ENCODE results near the gene POR. TPM values are rescaled to one million over a fixed set of nuclear protein-coding genes. Genes with fewer than 3 reads are reported as not detected.

The POR gene
- total RNA-seq, 1 experiment from 2014 or later = 168 TPM

DNA sequence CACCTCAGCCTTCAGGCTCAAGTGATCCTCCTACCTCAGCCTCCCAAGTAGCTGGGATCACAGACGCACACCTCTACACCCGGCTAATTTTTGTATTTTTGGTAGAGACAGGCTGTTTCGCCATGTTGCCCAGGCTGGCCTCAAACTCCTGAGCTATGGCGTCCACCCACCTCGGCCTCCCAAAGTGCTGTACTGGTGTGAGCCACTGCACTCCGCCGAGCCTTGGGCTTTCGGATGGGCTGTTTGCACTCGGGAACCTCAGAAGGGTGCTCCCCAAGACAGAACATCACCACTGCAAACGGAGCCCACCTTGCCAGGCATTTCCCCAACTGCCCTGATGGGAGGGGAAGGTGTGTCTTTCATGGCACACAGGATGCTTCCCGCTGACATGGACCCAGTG, 52.1 kb downstream of the POR start:
- H3K27ac ChIP-seq (ENCODE audit: low read length) = no peak overlapping the region
- no peaks in the 10 kb centered on the region for H3K27me3 ChIP-seq (ENCODE audit: control insufficient read depth, insufficient read depth, low read length)
- H3K4me3 ChIP-seq (ENCODE audit: low read depth in 2 of 2, low read length in 2 of 2) = no peak overlapping the region
- DNase-seq (ENCODE audit: low read depth, low spot score) (no peak), ATAC-seq (no peak)
- no TSS peak for BruUV-seq (replicated peaks)
- no peaks in the 10 kb centered on the region for H3K36me3 ChIP-seq (ENCODE audit: control insufficient read depth, insufficient read depth, low read length)
- intact Hi-C loops (cut with micrococcal nuclease; ENCODE audit: unreplicated experiment) = no loop called here
- CTCF ChIA-PET = no interaction called here
- in situ Hi-C loops (cut with HindIII; ENCODE audit: low pct_unique_long_range_greater_than_20kb, low sequenced_read_pairs) = no loop called here
- no peaks in the 10 kb centered on the region for H3K4me1 ChIP-seq (ENCODE audit: control insufficient read depth, insufficient read depth, low read length)
- TF ChIP-seq TCF7L2 (IDR thresholded peaks at IDR 0.05; ENCODE audit: low read depth, low read length) (no peak), SIN3A (IDR thresholded peaks at IDR 0.05; ENCODE audit: borderline replicate concordance, insufficient read depth, low read depth, low read length) (no peak), POLR2AphosphoS5 (IDR thresholded peaks at IDR 0.05; ENCODE audit: low read depth, low read length) (no peak)
- TF ChIP-seq, protein P1, sequence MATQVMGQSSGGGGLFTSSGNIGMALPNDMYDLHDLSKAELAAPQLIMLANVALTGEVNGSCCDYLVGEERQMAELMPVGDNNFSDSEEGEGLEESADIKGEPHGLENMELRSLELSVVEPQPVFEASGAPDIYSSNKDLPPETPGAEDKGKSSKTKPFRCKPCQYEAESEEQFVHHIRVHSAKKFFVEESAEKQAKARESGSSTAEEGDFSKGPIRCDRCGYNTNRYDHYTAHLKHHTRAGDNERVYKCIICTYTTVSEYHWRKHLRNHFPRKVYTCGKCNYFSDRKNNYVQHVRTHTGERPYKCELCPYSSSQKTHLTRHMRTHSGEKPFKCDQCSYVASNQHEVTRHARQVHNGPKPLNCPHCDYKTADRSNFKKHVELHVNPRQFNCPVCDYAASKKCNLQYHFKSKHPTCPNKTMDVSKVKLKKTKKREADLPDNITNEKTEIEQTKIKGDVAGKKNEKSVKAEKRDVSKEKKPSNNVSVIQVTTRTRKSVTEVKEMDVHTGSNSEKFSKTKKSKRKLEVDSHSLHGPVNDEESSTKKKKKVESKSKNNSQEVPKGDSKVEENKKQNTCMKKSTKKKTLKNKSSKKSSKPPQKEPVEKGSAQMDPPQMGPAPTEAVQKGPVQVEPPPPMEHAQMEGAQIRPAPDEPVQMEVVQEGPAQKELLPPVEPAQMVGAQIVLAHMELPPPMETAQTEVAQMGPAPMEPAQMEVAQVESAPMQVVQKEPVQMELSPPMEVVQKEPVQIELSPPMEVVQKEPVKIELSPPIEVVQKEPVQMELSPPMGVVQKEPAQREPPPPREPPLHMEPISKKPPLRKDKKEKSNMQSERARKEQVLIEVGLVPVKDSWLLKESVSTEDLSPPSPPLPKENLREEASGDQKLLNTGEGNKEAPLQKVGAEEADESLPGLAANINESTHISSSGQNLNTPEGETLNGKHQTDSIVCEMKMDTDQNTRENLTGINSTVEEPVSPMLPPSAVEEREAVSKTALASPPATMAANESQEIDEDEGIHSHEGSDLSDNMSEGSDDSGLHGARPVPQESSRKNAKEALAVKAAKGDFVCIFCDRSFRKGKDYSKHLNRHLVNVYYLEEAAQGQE (IDR thresholded peaks at IDR 0.05; ENCODE audit: insufficient read depth in 1 of 2, low read depth in 2 of 2, low read length in 1 of 2) = no peak
- TF ChIP-seq, protein P2, sequence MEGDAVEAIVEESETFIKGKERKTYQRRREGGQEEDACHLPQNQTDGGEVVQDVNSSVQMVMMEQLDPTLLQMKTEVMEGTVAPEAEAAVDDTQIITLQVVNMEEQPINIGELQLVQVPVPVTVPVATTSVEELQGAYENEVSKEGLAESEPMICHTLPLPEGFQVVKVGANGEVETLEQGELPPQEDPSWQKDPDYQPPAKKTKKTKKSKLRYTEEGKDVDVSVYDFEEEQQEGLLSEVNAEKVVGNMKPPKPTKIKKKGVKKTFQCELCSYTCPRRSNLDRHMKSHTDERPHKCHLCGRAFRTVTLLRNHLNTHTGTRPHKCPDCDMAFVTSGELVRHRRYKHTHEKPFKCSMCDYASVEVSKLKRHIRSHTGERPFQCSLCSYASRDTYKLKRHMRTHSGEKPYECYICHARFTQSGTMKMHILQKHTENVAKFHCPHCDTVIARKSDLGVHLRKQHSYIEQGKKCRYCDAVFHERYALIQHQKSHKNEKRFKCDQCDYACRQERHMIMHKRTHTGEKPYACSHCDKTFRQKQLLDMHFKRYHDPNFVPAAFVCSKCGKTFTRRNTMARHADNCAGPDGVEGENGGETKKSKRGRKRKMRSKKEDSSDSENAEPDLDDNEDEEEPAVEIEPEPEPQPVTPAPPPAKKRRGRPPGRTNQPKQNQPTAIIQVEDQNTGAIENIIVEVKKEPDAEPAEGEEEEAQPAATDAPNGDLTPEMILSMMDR (IDR thresholded peaks at IDR 0.05) = no peak
- no peaks in the 10 kb centered on the region for H3K9me3 ChIP-seq (ENCODE audit: control insufficient read depth, insufficient read depth, low read depth, low read length)
- POLR2A ChIA-PET = no interaction called here

DNA sequence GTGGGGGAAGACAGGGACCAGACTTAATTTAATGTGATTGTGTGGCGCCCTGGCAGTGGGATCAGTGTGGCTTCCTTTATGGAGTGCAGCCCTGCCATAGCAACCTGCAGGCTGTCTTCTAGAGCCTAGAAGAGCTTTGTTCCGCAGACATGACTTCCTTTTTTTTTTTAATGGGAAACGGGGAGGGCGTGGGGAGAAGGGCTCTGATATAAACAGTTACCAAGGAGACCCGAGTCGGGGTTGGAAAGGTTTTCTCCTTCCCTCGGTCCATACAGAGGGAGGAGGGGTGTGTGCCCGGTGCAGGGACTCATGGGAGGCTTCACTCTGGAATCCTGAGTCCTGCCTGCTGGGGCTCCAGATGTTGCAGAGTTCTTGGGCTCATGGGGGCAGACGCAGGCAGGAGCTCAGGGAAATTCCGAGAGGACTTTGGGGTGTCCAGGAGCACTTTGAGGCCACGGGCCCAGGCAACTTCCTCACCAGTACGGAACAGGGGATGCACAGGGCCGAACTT, 52.6 kb downstream of the POR start:
- Histone ChIP-seq H3K27me3 (ENCODE audit: control insufficient read depth, insufficient read depth, low read length) (no peaks in the 10 kb centered on the region), H3K4me3 (ENCODE audit: low read depth in 2 of 2, low read length in 2 of 2) (no peak overlapping the region), H3K4me1 (ENCODE audit: control insufficient read depth, insufficient read depth, low read length) (no peaks in the 10 kb centered on the region), H3K27ac (ENCODE audit: low read length) (no peak overlapping the region), H3K9me3 (ENCODE audit: control insufficient read depth, insufficient read depth, low read depth, low read length) (no peaks in the 10 kb centered on the region), H3K36me3 (ENCODE audit: control insufficient read depth, insufficient read depth, low read length) (no peaks in the 10 kb centered on the region)
- no peak for ATAC-seq
- no peak for TF ChIP-seq SIN3A (IDR thresholded peaks at IDR 0.05; ENCODE audit: borderline replicate concordance, insufficient read depth, low read depth, low read length)
- ChIA-PET CTCF (no interaction called here), POLR2A (no interaction called here)
- no peak for DNase-seq (ENCODE audit: low read depth, low spot score)
- intact Hi-C loops (cut with micrococcal nuclease; ENCODE audit: unreplicated experiment) = no loop called here
- no TSS peak for BruUV-seq (replicated peaks)
- in situ Hi-C loops (cut with HindIII; ENCODE audit: low pct_unique_long_range_greater_than_20kb, low sequenced_read_pairs) = no loop called here

DNA sequence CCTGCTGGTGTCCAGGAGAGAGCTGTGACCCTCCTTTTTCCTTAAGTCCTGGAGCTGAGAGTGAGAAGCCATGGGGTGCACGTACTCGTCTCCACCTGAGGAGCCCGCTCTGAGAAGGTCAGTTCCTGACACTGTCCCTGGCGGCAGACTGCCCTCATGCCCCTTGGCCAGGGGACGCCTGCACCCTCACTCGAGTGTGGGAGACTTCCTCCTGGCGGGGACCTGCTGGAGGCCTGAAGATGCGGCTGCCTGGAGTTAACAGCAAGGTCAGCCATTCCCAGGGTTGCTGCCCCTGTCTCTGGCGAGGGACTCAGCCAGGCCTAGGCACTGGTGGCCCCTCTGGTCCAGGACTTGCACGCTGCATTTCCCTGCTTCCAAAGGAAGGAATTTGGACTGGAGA, 53.1 kb downstream of the POR start:
- intact Hi-C loops (cut with micrococcal nuclease; ENCODE audit: unreplicated experiment) (no loop called here), in situ Hi-C loops (cut with HindIII; ENCODE audit: low pct_unique_long_range_greater_than_20kb, low sequenced_read_pairs) (no loop called here)
- no peaks in the 10 kb centered on the region for H3K4me1 ChIP-seq (ENCODE audit: control insufficient read depth, insufficient read depth, low read length)
- no peaks in the 10 kb centered on the region for H3K9me3 ChIP-seq (ENCODE audit: control insufficient read depth, insufficient read depth, low read depth, low read length)
- H3K27me3 ChIP-seq (ENCODE audit: control insufficient read depth, insufficient read depth, low read length) = no peaks in the 10 kb centered on the region
- no peak overlapping the region for H3K27ac ChIP-seq (ENCODE audit: low read length)
- ChIA-PET CTCF (no interaction called here), POLR2A (no interaction called here)
- TF ChIP-seq SIN3A (IDR thresholded peaks at IDR 0.05; ENCODE audit: borderline replicate concordance, insufficient read depth, low read depth, low read length) = no peak
- no peak for TF ChIP-seq POLR2AphosphoS5 (IDR thresholded peaks at IDR 0.05; ENCODE audit: low read depth, low read length)
- TF ChIP-seq TCF7L2 (IDR thresholded peaks at IDR 0.05; ENCODE audit: low read depth, low read length) = no peak
- TF ChIP-seq, protein P1 (IDR thresholded peaks at IDR 0.05; ENCODE audit: insufficient read depth in 1 of 2, low read depth in 2 of 2, low read length in 1 of 2) = no peak
- TF ChIP-seq, protein P2 (IDR thresholded peaks at IDR 0.05) = no peak
- DNase-seq (ENCODE audit: low read depth, low spot score) = no peak
- no peak for ATAC-seq
- H3K4me3 ChIP-seq (ENCODE audit: low read depth in 2 of 2, low read length in 2 of 2) = no peak overlapping the region
- BruUV-seq (replicated peaks) = no TSS peak
- no peaks in the 10 kb centered on the region for H3K36me3 ChIP-seq (ENCODE audit: control insufficient read depth, insufficient read depth, low read length)

Measured in Panc1 (cell line).